ENCODE data around the gene TTBK1. TPM values are rescaled to one million over a fixed set of nuclear protein-coding genes. Genes with fewer than 3 reads are reported as not detected.

The TTBK1 gene
- total RNA-seq, 1 experiment from 2014 or later = not detected

- no TSS peak for BruUV-seq (replicated peaks)
- POLR2A ChIA-PET = interaction anchor here (0.6 to 2.7 kb wide), 3 partner anchors 10 to 181 kb away, joined by 3 to 8 read pairs (median 3); partner anchors contain the start of gene YIPF3
Observed at GRCh38 chr6:43335469-43335868, 92.2 kb downstream of the TTBK1 start.

GRCh38 chr6:43336382-43336781 lies 93.1 kb downstream of the TTBK1 start:
- POLR2A ChIA-PET = interaction anchor here (0.7 kb wide), 1 partner anchor 9 kb away, joined by 4 read pairs; no protein-coding TSS in a partner anchor
- CTCF ChIA-PET = interaction anchor here (0.6 to 1.1 kb wide), 4 partner anchors 16 to 167 kb away, joined by 3 to 4 read pairs (median 3); no protein-coding TSS in a partner anchor
- intact Hi-C loops (cut with micrococcal nuclease) = no loop called here
- no peak for TF ChIP-seq CTCF (IDR thresholded peaks at IDR 0.05; ENCODE audit: unreplicated experiment)
- no peak for DNase-seq (ENCODE audit: unreplicated experiment)
- Mint-ChIP-seq H3K36me3 (ENCODE audit: insufficient read depth, unreplicated experiment) (peaks cover 31% of the 10 kb centered on the region), H3K4me1 (ENCODE audit: insufficient read depth, unreplicated experiment) (no peaks in the 10 kb centered on the region), H3K4me3 (ENCODE audit: unreplicated experiment) (no peak overlapping the region), H3K9me3 (ENCODE audit: unreplicated experiment) (no peaks in the 10 kb centered on the region), H3K27me3 (ENCODE audit: insufficient read depth, unreplicated experiment) (no peaks in the 10 kb centered on the region), H3K27ac (ENCODE audit: low read depth, unreplicated experiment) (no peak overlapping the region)
- BruUV-seq (replicated peaks) = no TSS peak

More at GRCh38 chr6:43335469-43335868, 92.2 kb downstream of the TTBK1 start:
- no peak for DNase-seq (ENCODE audit: unreplicated experiment)
- H3K9me3 Mint-ChIP-seq (ENCODE audit: unreplicated experiment) = no peaks in the 10 kb centered on the region
- no peaks in the 10 kb centered on the region for H3K27me3 Mint-ChIP-seq (ENCODE audit: insufficient read depth, unreplicated experiment)
- H3K36me3 Mint-ChIP-seq (ENCODE audit: insufficient read depth, unreplicated experiment) = peaks cover 22% of the 10 kb centered on the region
- no peak overlapping the region for H3K4me3 Mint-ChIP-seq (ENCODE audit: unreplicated experiment)
- H3K4me1 Mint-ChIP-seq (ENCODE audit: insufficient read depth, unreplicated experiment) = no peaks in the 10 kb centered on the region
- no peak for TF ChIP-seq CTCF (IDR thresholded peaks at IDR 0.05; ENCODE audit: unreplicated experiment)
- intact Hi-C loops (cut with micrococcal nuclease) = no loop called here
- CTCF ChIA-PET = interaction anchor here (0.9 to 2.2 kb wide), 13 partner anchors 9 to 83 kb away, joined by 3 to 13 read pairs (median 6); no protein-coding TSS in a partner anchor
- H3K27ac Mint-ChIP-seq (ENCODE audit: low read depth, unreplicated experiment) = no peak overlapping the region

Other genes with a start within 250 kb of the TTBK1 start
- gene MEA1, start 229.5 kb upstream of the TTBK1 start, total RNA-seq (2022) = 71.8 and 79.9 TPM in 2 replicates
- 35.6 and 39.2 TPM in 2 replicates for gene KLHDC3, start 229.2 kb upstream of the TTBK1 start, total RNA-seq (2022)
- 72.8 and 80.4 TPM in 2 replicates for gene RRP36, start 221.9 kb upstream of the TTBK1 start, total RNA-seq (2022)
- 22.7 and 31.4 TPM in 2 replicates for gene CUL7, start 189.6 kb upstream of the TTBK1 start, total RNA-seq (2022)
- gene MRPL2, start 184.0 kb upstream of the TTBK1 start, total RNA-seq (2022) = 155 and 174 TPM in 2 replicates
- 17.5 and 23.4 TPM in 2 replicates for gene KLC4, start 183.8 kb upstream of the TTBK1 start, total RNA-seq (2022)
- gene PTK7, start 167.2 kb upstream of the TTBK1 start, total RNA-seq (2022) = 42.6 and 48.4 TPM in 2 replicates
- gene SRF, start 72.2 kb upstream of the TTBK1 start, total RNA-seq (2022) = 29.7 and 32.1 TPM in 2 replicates
- gene CUL9, start 61.3 kb upstream of the TTBK1 start, total RNA-seq (2022) = 39.6 and 42.8 TPM in 2 replicates
- 52.5 and 91.0 TPM in 2 replicates for gene DNPH1, start 14.0 kb upstream of the TTBK1 start, total RNA-seq (2022)
- not detected in 2 replicates for gene SLC22A7, start 54.8 kb downstream of the TTBK1 start, total RNA-seq (2022)
- not detected in 2 replicates for gene CRIP3, start 65.3 kb downstream of the TTBK1 start, total RNA-seq (2022)
- 11.3 and 12.9 TPM in 2 replicates for gene ZNF318, start 126.2 kb downstream of the TTBK1 start, total RNA-seq (2022)
- gene ABCC10, start 184.1 kb downstream of the TTBK1 start, total RNA-seq (2022) = 25.6 and 25.9 TPM in 2 replicates
- 13.6 and 30.2 TPM in 2 replicates for gene DLK2, start 212.1 kb downstream of the TTBK1 start, total RNA-seq (2022)
- gene TJAP1, start 234.1 kb downstream of the TTBK1 start, total RNA-seq (2022) = 70.9 and 78.9 TPM in 2 replicates